ENCODE measurements around the gene RGS19.
"Not testable (repeated sequence)": the region's sequence is repeated elsewhere in the genome, so short reads cannot be mapped to it uniquely, and the experiment has no call there.

The RGS19 gene, protein sequence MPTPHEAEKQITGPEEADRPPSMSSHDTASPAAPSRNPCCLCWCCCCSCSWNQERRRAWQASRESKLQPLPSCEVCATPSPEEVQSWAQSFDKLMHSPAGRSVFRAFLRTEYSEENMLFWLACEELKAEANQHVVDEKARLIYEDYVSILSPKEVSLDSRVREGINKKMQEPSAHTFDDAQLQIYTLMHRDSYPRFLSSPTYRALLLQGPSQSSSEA

DNA sequence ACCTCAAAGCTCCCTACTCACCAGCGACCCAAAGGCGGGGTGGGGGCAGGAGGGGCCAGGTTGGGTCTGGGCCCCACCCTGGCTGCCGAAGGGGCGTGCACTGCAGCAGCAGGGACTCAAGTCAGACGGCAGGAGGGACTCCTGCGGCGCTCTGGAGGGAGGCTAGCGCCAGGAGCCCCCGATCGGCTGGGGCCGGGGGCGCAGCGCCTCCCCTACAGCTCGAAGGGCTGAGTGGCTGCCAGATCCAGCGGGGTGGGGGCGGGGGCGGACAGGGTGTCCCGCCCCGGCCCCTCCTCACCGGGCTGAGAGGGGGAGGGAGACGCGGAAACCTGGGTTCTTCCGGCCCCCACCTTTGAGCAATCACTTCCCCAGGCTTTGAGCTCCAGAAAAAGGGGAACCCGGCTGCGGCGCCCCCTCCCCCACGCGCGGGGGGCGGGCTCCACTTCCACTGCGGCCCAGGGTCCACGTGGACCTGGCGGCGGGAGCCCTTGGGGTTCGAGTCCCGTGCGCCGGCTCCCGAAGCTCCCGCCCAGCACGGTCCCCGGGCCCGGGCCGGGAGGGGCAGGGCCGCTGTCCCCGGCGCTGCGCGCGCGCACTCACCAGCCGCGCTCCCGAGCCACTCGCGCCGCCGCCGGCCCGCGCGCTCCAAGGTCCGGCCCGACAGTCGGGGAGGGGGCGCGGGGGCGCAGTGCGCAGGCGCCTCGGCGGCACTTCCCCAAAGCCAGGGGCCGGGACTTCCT, at the start of gene RGS19:
RGS19 (minus strand) TSS at position 246 of the 740 bp plus-strand sequence. CDS start 2,632 bp downstream, outside the sequence.
- DNase-seq (ENCODE audit: low read depth in 2 of 3, low spot score in 1 of 3) = peak in 1 of 3 donors; percentile 62

DNA sequence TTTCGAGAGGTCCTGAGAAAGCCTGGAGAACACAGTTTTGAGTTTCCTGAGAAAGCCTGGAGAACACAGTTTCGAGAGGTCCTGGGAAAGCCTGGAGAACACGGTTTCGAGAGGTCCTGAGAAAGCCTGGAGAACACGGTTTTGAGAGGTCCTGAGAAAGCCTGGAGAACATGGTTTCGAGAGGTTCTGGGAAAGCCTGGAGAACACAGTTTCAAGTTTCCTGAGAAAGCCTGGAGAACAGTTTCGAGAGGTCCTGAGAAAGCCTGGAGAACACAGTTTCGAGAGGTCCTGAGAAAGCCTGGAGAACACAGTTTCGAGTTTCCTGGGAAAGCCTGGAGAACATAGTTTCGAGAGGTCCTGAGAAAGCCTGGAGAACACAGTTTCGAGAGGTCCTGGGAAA, 44.2 kb upstream of the RGS19 start:
- DNase-seq (ENCODE audit: low read depth in 2 of 3, low spot score in 1 of 3) = not testable (repeated sequence)

DNA sequence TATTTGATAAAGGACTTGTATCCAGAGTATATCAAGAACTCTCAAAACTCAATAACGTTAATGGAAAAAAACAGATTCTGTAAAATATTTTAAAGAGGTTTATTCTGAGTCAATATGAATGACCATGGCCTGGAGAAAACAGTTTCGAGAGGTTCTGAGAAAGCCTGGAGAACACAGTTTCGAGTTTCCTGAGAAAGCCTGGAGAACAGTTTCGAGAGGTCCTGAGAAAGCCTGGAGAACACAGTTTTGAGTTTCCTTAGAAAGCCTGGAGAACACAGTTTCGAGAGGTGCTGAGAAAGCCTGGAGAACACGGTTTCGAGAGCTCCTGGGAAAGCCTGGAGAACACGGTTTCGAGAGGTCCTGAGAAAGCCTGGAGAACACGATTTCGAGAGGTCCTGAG, 43.6 kb upstream of the RGS19 start:
- not testable (repeated sequence) for DNase-seq (ENCODE audit: low read depth in 2 of 3, low spot score in 1 of 3)

DNA sequence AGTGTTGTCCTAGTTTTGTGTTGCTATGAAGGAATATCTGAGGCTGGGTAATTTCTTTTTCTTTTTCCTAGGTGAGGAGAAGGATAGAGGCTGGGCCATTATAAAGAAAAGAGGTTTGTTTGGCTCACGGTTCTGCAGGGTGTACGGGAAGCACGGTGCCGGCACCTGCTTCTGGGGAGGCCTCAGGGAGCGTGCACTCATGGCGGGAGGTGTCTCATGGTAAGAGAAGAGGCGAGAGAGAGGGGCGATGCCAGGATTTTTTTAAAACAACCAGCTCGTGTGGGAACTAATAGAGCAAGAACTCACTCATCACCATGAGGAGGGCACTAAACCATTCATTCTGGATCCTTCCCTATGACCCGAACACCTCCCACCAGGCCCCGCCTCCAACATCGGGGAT, 42.3 kb upstream of the RGS19 start:
- DNase-seq (ENCODE audit: low read depth in 2 of 3, low spot score in 1 of 3) = no peak

DNA sequence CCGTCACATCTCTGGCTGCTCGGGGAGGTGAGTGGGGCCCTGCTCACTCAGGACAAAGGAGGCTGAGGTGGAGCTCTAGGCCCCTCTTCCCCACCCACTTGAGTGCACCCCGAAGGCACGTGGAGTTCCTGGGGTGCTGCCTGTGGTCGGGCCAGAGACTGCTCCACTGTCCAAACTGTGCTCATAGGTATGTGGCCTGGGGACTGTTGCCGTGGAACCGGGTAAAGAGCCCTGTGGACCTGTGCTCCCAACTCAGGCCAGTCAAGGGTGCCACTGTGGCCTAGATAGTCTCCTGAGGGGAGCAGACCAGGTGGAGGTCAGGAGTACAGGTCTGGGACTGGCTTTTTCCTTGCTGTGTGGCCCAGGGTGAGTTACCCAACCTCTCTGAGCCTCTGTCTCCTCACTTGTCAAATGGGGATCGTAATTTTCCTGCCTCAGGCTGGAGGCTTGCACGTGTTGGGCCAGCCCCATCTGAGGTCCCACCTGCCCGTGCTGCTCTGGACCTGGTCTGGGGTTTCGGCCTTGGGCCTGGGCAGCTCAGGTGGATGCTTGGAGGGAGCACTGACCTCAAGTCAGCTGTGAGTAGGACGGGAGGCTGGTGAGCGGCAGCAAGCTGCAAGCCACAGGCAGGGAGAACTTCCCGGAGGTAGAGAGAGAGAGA, 40.5 kb upstream of the RGS19 start:
- DNase-seq (ENCODE audit: low read depth in 2 of 3, low spot score in 1 of 3) = no peak

GRCh38 chr20:64119301-64119680, 40.0 kb upstream of the RGS19 start:
- no peak for DNase-seq (ENCODE audit: low read depth in 2 of 3, low spot score in 1 of 3)

DNA sequence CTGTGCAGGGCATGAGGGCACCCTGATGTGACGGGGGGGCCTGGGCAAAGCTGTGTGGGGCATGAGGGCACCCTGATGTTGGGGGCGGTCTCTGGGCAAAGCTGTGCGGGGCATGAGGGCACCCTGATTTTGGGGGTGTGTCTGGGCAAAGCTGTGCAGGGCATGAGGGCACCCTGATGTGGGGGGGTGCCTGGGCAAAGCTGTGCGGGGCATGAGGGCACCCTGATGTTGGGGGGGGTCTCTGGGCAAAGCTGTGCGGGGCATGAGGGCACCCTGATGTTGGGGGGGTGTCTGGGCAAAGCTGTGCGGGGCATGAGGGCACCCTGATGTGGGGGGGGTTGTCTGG, 38.1 kb upstream of the RGS19 start:
- not testable (repeated sequence) for DNase-seq (ENCODE audit: low read depth in 2 of 3, low spot score in 1 of 3)

GRCh38 chr20:64116541-64117431, 37.5 kb upstream of the RGS19 start:
- no peak for DNase-seq (ENCODE audit: low read depth in 2 of 3, low spot score in 1 of 3)

GRCh38 chr20:64116016-64116415, 36.7 kb upstream of the RGS19 start:
- DNase-seq (ENCODE audit: low read depth in 2 of 3, low spot score in 1 of 3) = no peak

GRCh38 chr20:64115171-64115911, 36.0 kb upstream of the RGS19 start:
- DNase-seq (ENCODE audit: low read depth in 2 of 3, low spot score in 1 of 3) = no peak

GRCh38 chr20:64114356-64114971, 35.1 kb upstream of the RGS19 start:
- no peak for DNase-seq (ENCODE audit: low read depth in 2 of 3, low spot score in 1 of 3)

GRCh38 chr20:64113796-64114355, 34.6 kb upstream of the RGS19 start:
- DNase-seq (ENCODE audit: low read depth in 2 of 3, low spot score in 1 of 3) = no peak

DNA sequence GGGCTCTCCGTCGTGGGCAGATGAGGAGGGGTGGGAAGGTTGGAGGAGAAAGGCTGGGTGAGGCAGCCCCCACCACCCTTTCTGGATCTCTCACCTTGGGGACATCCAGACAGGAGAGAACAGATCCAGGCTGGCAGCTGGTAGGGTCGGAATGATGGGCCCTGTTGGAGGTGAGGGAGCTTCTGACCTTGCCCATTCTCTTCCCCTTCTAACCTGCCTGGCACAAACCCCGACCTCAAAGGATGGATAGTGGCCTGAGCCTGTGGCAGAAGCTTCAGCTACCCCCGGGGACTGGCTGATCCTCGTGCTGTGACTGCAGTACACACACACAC, 34.1 kb upstream of the RGS19 start:
- no peak for DNase-seq (ENCODE audit: low read depth in 2 of 3, low spot score in 1 of 3)

- DNase-seq (ENCODE audit: low read depth in 2 of 3, low spot score in 1 of 3) = no peak
Measured at GRCh38 chr20:64112691-64113443, 33.5 kb upstream of the RGS19 start.

- DNase-seq (ENCODE audit: low read depth in 2 of 3, low spot score in 1 of 3) = no peak
Measured at GRCh38 chr20:64111841-64112641, 32.7 kb upstream of the RGS19 start.

DNA sequence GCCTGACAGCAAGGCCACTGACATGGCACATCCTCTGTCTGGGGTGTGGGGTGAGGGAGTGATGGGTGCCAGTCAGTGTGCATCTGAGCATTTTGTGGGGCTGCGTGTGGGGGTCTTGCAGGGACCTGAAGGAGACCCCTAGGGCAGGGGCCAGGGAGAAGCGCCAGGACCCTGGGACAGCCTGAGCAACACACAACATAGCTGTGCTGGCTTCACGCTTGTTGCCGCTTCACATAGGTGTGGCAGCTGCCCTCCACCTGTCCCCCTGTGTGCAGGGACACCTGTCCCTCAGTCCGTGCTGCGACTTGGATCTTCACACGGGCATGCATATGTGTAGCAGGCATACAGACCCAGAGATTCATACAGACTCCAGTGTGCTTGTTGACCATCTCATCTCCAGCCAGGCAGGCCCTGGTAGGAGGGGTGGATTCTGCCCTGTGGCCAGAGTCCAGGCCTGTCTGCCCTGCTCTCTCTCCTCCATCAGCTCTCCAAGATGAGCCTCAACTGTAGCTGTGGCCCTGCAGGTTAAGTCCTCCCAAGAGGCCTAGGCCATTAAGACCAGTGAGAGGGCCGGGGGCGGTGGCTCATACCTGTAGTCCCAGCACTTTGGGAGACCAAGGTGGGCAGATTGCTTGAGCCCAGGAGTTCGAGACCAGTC, 31.2 kb upstream of the RGS19 start:
- no peak for DNase-seq (ENCODE audit: low read depth in 2 of 3, low spot score in 1 of 3)

DNA sequence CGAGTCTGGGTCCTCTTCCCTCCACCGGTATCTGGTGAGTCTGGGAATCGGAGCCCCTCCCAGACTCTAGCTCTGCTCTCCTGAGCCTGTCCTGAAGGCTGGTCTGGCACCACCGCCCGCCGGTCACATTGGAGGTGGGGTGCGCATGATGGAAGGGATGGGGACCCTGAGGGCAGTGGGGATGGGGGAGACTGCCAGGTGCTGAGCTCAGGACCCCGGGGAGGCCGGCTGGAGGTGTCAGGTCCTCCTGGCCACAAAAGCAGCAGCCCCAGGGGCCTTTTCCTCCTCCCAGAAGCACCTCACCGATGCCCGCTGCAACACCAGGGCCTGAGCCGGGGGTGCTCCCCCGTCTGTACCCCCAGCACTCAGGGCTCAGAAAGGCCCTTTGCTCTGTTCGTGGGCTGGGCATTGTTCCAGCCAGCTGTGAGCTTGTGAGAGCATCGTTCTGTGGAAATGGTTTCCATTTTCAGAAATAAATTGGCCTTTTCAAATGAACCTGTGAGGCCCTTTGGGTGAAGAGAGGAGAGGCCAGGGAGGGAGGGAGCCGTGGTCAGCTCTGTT, 30.6 kb upstream of the RGS19 start:
- DNase-seq (ENCODE audit: low read depth in 2 of 3, low spot score in 1 of 3) = no peak

Measured in stimulated activated CD4-positive, alpha-beta T cell treated with anti-CD3 and anti-CD28 coated beads, Interleukin-12 subunit alpha, Interleukin-12 subunit beta, amount 100 ng/mL, for 48 hours (primary cell).